Measurements from ENCODE around the gene UCKL1.

The UCKL1 gene

GRCh38 chr20:63923651-63924050 is 32.6 kb downstream of the UCKL1 start:
- Histone ChIP-seq H3K9ac (ENCODE audit: low read length) (peak overlapping the region; percentile 34), H3K9me3 (ENCODE audit: control insufficient read depth, low read length) (no peaks in the 10 kb centered on the region), H3K14ac (ENCODE audit: low read length in 2 of 2) (no peak overlapping the region), H3K18ac (ENCODE audit: low read depth in 1 of 2, low read length in 2 of 2) (no peak overlapping the region), H3K27ac (ENCODE audit: low read length, poor library complexity, severe bottlenecking) (no peak overlapping the region), H3K23ac (ENCODE audit: low read length in 2 of 2) (no peak overlapping the region), H3K36me3 (ENCODE audit: control insufficient read depth in 1 of 2, insufficient read depth in 2 of 2, low read depth in 1 of 2, low read length in 2 of 2) (peaks cover 26 to 53% of the 10 kb centered on the region in 2 experiments), H3K4me1 (ENCODE audit: control insufficient read depth, insufficient read depth, low read depth, low read length) (peaks cover 3% of the 10 kb centered on the region), H4K91ac (ENCODE audit: low read length) (no peak overlapping the region), H2BK15ac (ENCODE audit: low read depth, poor library complexity, severe bottlenecking) (no peak overlapping the region), H2BK5ac (ENCODE audit: low read depth, low read length, poor library complexity, severe bottlenecking) (no peak overlapping the region), H2BK120ac (ENCODE audit: low read depth, low read length) (no peak overlapping the region), H4K8ac (ENCODE audit: low read length) (peak overlapping the region; percentile 41), H3K27me3 (ENCODE audit: control insufficient read depth in 1 of 2, insufficient read depth in 1 of 2, low read length in 2 of 2) (no peaks in the 10 kb centered on the region), H2BK12ac (ENCODE audit: low read length in 2 of 2) (no peak overlapping the region), H2AFZ (ENCODE audit: low read depth, low read length) (no peak overlapping the region), H2AK5ac (ENCODE audit: low read length, severe bottlenecking) (no peak overlapping the region), H3K4me2 (ENCODE audit: low read length, poor library complexity, severe bottlenecking) (no peak overlapping the region), H3K79me1 (replicated peaks; ENCODE audit: low read length, poor library complexity, severe bottlenecking) (peaks cover 43% of the 10 kb centered on the region), H3K4ac (ENCODE audit: low read depth in 1 of 2, low read length in 2 of 2) (no peak overlapping the region), H3K4me3 (ENCODE audit: insufficient read depth in 1 of 2, low read depth in 1 of 2, low read length in 2 of 2) (no peak overlapping the region)
- WGBS, result 100% methylated on average over 2 of the region's 8 CpGs
- no peak for DNase-seq

DNA sequence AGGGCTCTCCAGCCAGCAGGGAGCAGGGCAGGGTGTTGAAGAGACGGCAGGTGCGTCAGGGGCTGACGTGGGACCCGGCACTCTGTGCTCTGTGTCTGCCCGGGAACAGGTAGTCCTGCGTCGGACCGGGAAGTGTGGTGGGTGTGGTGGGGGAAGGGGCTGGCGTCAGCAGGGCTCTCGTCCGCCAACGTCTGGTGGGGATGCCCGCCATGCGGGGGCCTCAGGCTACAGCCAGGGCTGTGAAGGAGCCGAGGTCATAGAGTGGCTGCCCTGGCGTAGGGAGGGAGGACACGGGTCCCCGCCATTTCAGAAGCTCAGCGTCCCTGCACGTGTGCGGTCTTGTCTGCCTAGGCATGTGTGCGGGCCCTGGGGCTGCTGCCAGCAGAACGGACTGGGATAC is 36.0 kb downstream of the UCKL1 start:
- peaks cover 16 to 43% of the 10 kb centered on the region in 2 experiments for H3K36me3 ChIP-seq (ENCODE audit: control insufficient read depth in 1 of 2, insufficient read depth in 2 of 2, low read depth in 1 of 2, low read length in 2 of 2)
- DNase-seq, result no peak
- H3K9me3 ChIP-seq (ENCODE audit: control insufficient read depth, low read length), result no peaks in the 10 kb centered on the region
- no peak overlapping the region for H3K27ac ChIP-seq (ENCODE audit: low read length, poor library complexity, severe bottlenecking)
- H2BK12ac ChIP-seq (ENCODE audit: low read length in 2 of 2), result no peak overlapping the region
- H3K79me1 ChIP-seq (replicated peaks; ENCODE audit: low read length, poor library complexity, severe bottlenecking), result peaks cover 33% of the 10 kb centered on the region
- H2BK120ac ChIP-seq (ENCODE audit: low read depth, low read length), result no peak overlapping the region
- H2AFZ ChIP-seq (ENCODE audit: low read depth, low read length), result no peak overlapping the region
- H3K4ac ChIP-seq (ENCODE audit: low read depth in 1 of 2, low read length in 2 of 2), result no peak overlapping the region
- no peak overlapping the region for H3K9ac ChIP-seq (ENCODE audit: low read length)
- no peak overlapping the region for H4K91ac ChIP-seq (ENCODE audit: low read length)
- peaks cover 4% of the 10 kb centered on the region for H3K4me1 ChIP-seq (ENCODE audit: control insufficient read depth, insufficient read depth, low read depth, low read length)
- no peak overlapping the region for H3K23ac ChIP-seq (ENCODE audit: low read length in 2 of 2)
- WGBS, result 97% methylated on average over 21 of the region's 23 CpGs
- no peak overlapping the region for H4K8ac ChIP-seq (ENCODE audit: low read length)
- H3K14ac ChIP-seq (ENCODE audit: low read length in 2 of 2), result no peak overlapping the region
- H2BK5ac ChIP-seq (ENCODE audit: low read depth, low read length, poor library complexity, severe bottlenecking), result no peak overlapping the region
- no peak overlapping the region for H2BK15ac ChIP-seq (ENCODE audit: low read depth, poor library complexity, severe bottlenecking)
- peak overlapping the region in 1 of 2 experiments; percentile 21 for H3K18ac ChIP-seq (ENCODE audit: low read depth in 1 of 2, low read length in 2 of 2)
- no peak overlapping the region for H3K4me2 ChIP-seq (ENCODE audit: low read length, poor library complexity, severe bottlenecking)
- no peak overlapping the region for H2AK5ac ChIP-seq (ENCODE audit: low read length, severe bottlenecking)
- no peaks in the 10 kb centered on the region for H3K27me3 ChIP-seq (ENCODE audit: control insufficient read depth in 1 of 2, insufficient read depth in 1 of 2, low read length in 2 of 2)
- no peak overlapping the region for H3K4me3 ChIP-seq (ENCODE audit: insufficient read depth in 1 of 2, low read depth in 1 of 2, low read length in 2 of 2)

- H3K4me2 ChIP-seq (ENCODE audit: low read length, poor library complexity, severe bottlenecking), result no peak overlapping the region
- peaks cover 16 to 41% of the 10 kb centered on the region in 2 experiments for H3K36me3 ChIP-seq (ENCODE audit: control insufficient read depth in 1 of 2, insufficient read depth in 2 of 2, low read depth in 1 of 2, low read length in 2 of 2)
- no peak overlapping the region for H2BK5ac ChIP-seq (ENCODE audit: low read depth, low read length, poor library complexity, severe bottlenecking)
- H3K9ac ChIP-seq (ENCODE audit: low read length), result no peak overlapping the region
- no peak for DNase-seq
- no peak overlapping the region for H3K18ac ChIP-seq (ENCODE audit: low read depth in 1 of 2, low read length in 2 of 2)
- H3K4ac ChIP-seq (ENCODE audit: low read depth in 1 of 2, low read length in 2 of 2), result no peak overlapping the region
- no peak overlapping the region for H2BK12ac ChIP-seq (ENCODE audit: low read length in 2 of 2)
- no peak overlapping the region for H4K91ac ChIP-seq (ENCODE audit: low read length)
- no peak overlapping the region for H2BK120ac ChIP-seq (ENCODE audit: low read depth, low read length)
- no peak overlapping the region for H4K8ac ChIP-seq (ENCODE audit: low read length)
- peaks cover 6% of the 10 kb centered on the region for H3K4me1 ChIP-seq (ENCODE audit: control insufficient read depth, insufficient read depth, low read depth, low read length)
- H3K23ac ChIP-seq (ENCODE audit: low read length in 2 of 2), result no peak overlapping the region
- H3K27me3 ChIP-seq (ENCODE audit: control insufficient read depth in 1 of 2, insufficient read depth in 1 of 2, low read length in 2 of 2), result no peaks in the 10 kb centered on the region
- WGBS, result 96% methylated on average over 10 of the region's 19 CpGs
- H3K4me3 ChIP-seq (ENCODE audit: insufficient read depth in 1 of 2, low read depth in 1 of 2, low read length in 2 of 2), result no peak overlapping the region
- no peaks in the 10 kb centered on the region for H3K9me3 ChIP-seq (ENCODE audit: control insufficient read depth, low read length)
- no peak overlapping the region for H2AK5ac ChIP-seq (ENCODE audit: low read length, severe bottlenecking)
- no peak overlapping the region for H3K27ac ChIP-seq (ENCODE audit: low read length, poor library complexity, severe bottlenecking)
- H2AFZ ChIP-seq (ENCODE audit: low read depth, low read length), result no peak overlapping the region
- H2BK15ac ChIP-seq (ENCODE audit: low read depth, poor library complexity, severe bottlenecking), result no peak overlapping the region
- H3K14ac ChIP-seq (ENCODE audit: low read length in 2 of 2), result no peak overlapping the region
- H3K79me1 ChIP-seq (replicated peaks; ENCODE audit: low read length, poor library complexity, severe bottlenecking), result peaks cover 27% of the 10 kb centered on the region
Measured at GRCh38 chr20:63919130-63919529, 37.1 kb downstream of the UCKL1 start.

DNA sequence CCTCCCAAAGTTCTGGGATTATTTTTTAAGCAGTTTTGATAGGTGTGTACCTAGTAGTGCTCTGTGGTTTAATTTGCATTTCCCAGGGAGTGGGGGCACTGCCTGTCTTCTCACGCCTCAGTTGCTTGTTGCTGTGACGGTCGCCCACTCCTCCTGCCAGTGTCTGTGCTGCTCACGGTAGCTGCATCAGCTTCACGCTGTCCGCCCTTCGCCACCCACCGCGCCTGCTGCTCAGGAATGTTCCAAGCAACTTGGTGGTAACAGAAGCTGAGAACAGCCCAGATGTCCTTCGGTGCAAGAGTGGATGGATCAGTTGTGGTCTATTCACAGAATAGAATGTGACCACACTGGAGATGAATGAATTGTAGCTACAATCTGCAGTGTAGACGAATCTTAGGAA is 38.4 kb downstream of the UCKL1 start:
- no peak overlapping the region for H4K91ac ChIP-seq (ENCODE audit: low read length)
- 95% methylated on average over 11 of the region's 11 CpGs for WGBS

More for the DNA sequence above, 38.4 kb downstream of the UCKL1 start:
- H3K4me2 ChIP-seq (ENCODE audit: low read length, poor library complexity, severe bottlenecking), result no peak overlapping the region
- H3K27ac ChIP-seq (ENCODE audit: low read length, poor library complexity, severe bottlenecking), result peak overlapping the region; percentile 33
- H2AFZ ChIP-seq (ENCODE audit: low read depth, low read length), result no peak overlapping the region
- peaks cover 17% of the 10 kb centered on the region for H3K4me1 ChIP-seq (ENCODE audit: control insufficient read depth, insufficient read depth, low read depth, low read length)
- H2BK12ac ChIP-seq (ENCODE audit: low read length in 2 of 2), result no peak overlapping the region
- no peak overlapping the region for H2BK120ac ChIP-seq (ENCODE audit: low read depth, low read length)
- H3K79me1 ChIP-seq (replicated peaks; ENCODE audit: low read length, poor library complexity, severe bottlenecking), result peaks cover 24% of the 10 kb centered on the region
- H2BK5ac ChIP-seq (ENCODE audit: low read depth, low read length, poor library complexity, severe bottlenecking), result no peak overlapping the region
- H3K9ac ChIP-seq (ENCODE audit: low read length), result no peak overlapping the region
- no peak overlapping the region for H3K18ac ChIP-seq (ENCODE audit: low read depth in 1 of 2, low read length in 2 of 2)
- H3K9me3 ChIP-seq (ENCODE audit: control insufficient read depth, low read length), result no peaks in the 10 kb centered on the region
- H3K4ac ChIP-seq (ENCODE audit: low read depth in 1 of 2, low read length in 2 of 2), result no peak overlapping the region
- H3K27me3 ChIP-seq (ENCODE audit: control insufficient read depth in 1 of 2, insufficient read depth in 1 of 2, low read length in 2 of 2), result no peaks in the 10 kb centered on the region
- no peak overlapping the region for H3K4me3 ChIP-seq (ENCODE audit: insufficient read depth in 1 of 2, low read depth in 1 of 2, low read length in 2 of 2)
- H2AK5ac ChIP-seq (ENCODE audit: low read length, severe bottlenecking), result no peak overlapping the region
- no peak for DNase-seq
- H3K14ac ChIP-seq (ENCODE audit: low read length in 2 of 2), result no peak overlapping the region
- H2BK15ac ChIP-seq (ENCODE audit: low read depth, poor library complexity, severe bottlenecking), result no peak overlapping the region
- H3K23ac ChIP-seq (ENCODE audit: low read length in 2 of 2), result no peak overlapping the region
- H3K36me3 ChIP-seq (ENCODE audit: control insufficient read depth in 1 of 2, insufficient read depth in 2 of 2, low read depth in 1 of 2, low read length in 2 of 2), result peaks cover 16 to 41% of the 10 kb centered on the region in 2 experiments
- H4K8ac ChIP-seq (ENCODE audit: low read length), result no peak overlapping the region

Measured in mesenchymal stem cell (in vitro differentiated cells and primary cell).